ENCODE data around the gene GLYATL2.

The GLYATL2 gene

DNA sequence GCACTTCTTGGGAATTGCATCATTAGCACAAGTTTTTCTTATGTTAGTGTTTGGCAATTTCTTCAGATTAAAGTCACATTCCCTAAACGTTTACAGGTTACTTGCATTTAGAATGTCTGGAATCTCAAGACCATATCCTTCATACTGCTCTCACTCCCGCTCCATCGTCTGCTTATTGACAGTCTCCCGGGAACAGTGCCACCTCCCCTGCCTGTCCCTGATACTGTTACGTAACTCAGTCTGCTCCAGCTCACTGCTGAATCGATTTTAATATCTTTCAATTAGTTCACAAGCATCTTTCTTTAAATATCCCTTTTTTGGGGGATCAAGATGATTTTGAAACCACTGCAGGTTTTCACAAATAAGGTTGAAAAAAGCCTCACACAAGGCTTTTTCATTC, 48.2 kb downstream of the GLYATL2 start:
- no peak for DNase-seq (ENCODE audit: low spot score)

DNA sequence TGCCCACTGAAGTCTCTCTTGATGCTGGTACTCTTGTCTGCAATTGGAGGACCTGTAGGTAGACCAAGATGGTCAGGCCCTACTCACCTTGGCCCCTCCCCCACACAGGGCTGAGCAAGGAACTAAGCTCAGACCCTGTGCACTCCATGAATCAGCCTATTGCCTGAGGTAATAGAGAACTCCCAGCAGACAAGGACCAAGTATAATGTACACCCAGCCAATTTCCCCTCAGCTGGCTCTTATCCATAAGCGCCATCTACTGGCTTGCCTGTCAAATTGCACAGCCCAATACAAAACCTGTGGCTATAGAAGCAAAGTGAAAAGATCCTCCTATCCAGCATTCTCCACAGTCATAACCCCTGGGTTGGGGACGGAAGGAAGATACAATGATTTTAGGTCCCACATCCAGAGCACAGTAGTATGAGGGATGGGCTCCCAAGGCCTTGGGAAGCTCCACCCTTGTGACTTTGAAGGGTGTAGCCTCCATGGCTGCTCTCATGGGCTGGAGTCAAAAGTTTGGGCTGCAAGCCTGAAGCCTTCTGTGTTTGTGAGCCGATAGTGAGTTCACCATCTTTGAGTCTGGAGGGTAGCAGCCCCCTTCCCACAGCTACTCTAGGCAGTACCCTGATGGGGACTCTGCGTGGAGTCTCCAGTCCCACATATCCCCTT, 56.0 kb downstream of the GLYATL2 start:
- peak; percentile 45 for DNase-seq (ENCODE audit: low spot score)

DNA sequence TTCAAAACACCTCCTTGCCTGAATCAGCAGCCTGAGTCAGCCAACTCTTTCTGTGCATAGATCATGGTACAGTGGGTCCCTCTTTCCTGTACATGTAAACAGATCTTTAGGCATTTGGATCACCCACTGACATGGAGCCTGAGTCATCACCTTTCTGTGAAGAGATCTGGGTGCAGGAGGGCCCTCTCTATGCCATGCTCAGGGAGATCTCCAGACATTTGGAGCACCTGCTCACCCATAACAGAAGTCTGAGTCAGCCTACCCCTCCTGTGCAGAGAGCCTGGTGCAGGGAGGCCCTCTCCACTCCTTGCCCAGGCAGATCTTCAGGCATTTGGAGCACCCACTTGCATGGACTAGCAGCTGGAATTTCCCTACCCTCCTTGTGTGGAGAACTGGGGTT, 56.6 kb downstream of the GLYATL2 start:
- DNase-seq (ENCODE audit: low spot score): no peak

DNA sequence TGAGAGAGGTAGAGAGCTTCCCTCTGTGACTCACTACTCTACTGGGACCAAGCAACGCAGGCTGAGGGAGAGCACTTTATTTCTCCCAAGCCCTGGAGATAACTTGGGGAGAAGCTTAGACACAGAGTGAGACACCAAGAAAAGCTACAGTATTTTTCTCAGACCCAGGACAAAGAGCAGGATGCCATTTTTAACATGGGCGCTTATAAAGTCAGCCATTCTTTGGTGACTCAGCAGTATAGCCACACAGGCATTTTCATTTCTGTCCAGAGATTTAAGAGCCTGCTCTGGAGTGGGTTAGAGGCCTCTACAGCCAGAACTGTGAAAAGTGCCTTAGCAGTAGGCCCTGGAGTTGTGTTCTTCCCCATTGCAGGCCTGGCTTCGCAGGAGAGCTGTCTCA, 57.8 kb downstream of the GLYATL2 start:
- no peak for DNase-seq (ENCODE audit: low spot score)

DNA sequence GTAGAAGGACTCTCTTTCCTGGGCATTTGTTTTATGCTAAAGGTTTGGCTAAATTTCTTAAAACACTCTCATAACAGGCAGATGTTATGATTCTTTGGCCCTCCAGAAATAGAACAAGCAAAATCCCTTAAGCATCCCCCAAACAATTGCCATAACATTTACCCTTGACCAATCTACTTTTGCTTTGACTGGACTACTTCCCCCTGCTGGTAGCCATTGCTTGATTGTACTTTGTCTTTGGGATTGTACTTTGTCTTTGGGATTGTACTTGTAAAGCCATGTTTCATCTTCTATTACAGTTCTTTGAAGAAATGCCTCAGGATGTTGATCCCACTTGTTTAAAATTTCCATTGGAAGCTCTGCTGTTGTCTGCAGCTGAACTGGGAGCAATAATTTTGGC, 59.5 kb downstream of the GLYATL2 start:
- no peak for DNase-seq (ENCODE audit: low spot score)

All from AG08396 (cell line).